ENCODE results near the gene GRM4. TPM values are rescaled to one million over a fixed set of nuclear protein-coding genes. Genes with fewer than 3 reads are reported as not detected.

Gene GRM4
- total RNA-seq, 1 experiment from 2014 or later: 0.41 TPM

DNA sequence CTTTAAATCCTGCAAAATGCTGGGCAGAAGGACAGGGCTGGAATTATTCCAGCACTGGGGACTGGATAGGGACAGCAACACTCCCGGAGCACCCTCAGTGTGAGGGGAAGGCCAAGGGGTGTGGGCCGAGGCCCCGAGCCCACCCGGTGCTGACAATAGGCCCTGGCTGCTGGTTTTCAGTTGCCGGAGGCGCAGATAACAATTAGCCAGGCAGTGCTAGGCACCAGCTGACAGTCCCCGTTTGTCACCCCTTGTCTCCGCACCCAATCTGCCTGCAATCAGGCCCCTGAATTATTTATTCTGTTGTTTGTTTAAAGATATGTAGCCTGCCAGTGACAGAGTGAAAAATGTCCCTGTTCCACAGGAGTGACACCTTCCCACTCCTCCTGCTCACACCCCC is 120.0 kb downstream of the GRM4 start:
- Histone ChIP-seq H3K36me3 (ENCODE audit: insufficient read depth, low read length, poor library complexity, severe bottlenecking) (no peaks in the 10 kb centered on the region), H3K4me1 (ENCODE audit: insufficient read depth, low read length, poor library complexity, severe bottlenecking) (no peaks in the 10 kb centered on the region), H3K4me3 (ENCODE audit: low read depth, low read length, poor library complexity, severe bottlenecking) (no peak overlapping the region), H3K27me3 (replicated peaks; ENCODE audit: insufficient read depth, low read depth, low read length, poor library complexity) (no peaks in the 10 kb centered on the region), H3K9me3 (ENCODE audit: low read depth, low read length, poor library complexity, severe bottlenecking) (no peaks in the 10 kb centered on the region), H3K27ac (ENCODE audit: low read depth, low read length, poor library complexity, severe bottlenecking) (no peak overlapping the region)
- intact Hi-C loops (cut with micrococcal nuclease; ENCODE audit: unreplicated experiment): loop anchor here (10.0 kb wide), 1 partner anchor 181 kb away; no protein-coding TSS in a partner anchor
- POLR2A ChIA-PET (ENCODE audit: low non-redundant PET): no interaction called here
- no peak for DNase-seq (ENCODE audit: low spot score)
- BruUV-seq (replicated peaks): no TSS peak
- CTCF ChIA-PET: no interaction called here
- TF ChIP-seq EZH2 (IDR thresholded peaks at IDR 0.05; ENCODE audit: borderline replicate concordance, low read depth, low read length, poor library complexity, severe bottlenecking): no peak
- TF ChIP-seq, protein P1, sequence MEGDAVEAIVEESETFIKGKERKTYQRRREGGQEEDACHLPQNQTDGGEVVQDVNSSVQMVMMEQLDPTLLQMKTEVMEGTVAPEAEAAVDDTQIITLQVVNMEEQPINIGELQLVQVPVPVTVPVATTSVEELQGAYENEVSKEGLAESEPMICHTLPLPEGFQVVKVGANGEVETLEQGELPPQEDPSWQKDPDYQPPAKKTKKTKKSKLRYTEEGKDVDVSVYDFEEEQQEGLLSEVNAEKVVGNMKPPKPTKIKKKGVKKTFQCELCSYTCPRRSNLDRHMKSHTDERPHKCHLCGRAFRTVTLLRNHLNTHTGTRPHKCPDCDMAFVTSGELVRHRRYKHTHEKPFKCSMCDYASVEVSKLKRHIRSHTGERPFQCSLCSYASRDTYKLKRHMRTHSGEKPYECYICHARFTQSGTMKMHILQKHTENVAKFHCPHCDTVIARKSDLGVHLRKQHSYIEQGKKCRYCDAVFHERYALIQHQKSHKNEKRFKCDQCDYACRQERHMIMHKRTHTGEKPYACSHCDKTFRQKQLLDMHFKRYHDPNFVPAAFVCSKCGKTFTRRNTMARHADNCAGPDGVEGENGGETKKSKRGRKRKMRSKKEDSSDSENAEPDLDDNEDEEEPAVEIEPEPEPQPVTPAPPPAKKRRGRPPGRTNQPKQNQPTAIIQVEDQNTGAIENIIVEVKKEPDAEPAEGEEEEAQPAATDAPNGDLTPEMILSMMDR (conservative IDR thresholded peaks at IDR 0.05; ENCODE audit: low read depth, low read length): no peak

DNA sequence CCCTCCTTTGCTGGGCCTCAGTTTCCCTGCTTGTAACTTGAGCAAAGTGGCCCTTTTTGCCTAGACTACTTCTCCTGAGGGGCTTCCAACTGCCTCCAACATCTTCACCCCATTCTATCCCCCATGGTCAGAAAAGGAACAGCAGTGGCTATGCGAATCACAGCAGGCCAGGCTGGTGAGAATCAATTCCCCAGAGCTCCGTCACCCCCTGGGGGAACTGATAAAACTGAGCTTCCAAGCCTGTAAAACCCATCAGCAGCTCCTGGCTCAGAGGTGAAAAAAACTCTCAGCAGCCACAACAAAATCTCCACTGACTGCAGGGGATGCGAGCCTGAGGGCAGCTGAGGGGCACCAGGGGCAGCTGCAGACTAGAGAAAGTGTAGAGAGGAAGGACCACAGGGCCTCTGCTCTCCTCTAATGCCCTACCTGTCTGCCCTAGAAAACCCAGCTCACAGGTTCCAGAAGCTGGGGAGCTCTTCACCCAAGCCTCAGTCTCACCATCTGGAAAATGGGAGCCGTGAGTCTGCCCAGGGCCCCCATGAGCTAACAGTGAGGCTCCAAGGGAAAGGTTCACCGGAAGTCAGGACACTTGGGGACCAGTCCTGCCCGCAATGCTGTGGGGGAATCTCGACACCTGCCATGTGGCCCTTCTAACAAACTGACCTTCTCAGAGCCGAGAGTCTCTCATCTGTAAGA is 120.6 kb downstream of the GRM4 start:
- no peaks in the 10 kb centered on the region for H3K9me3 ChIP-seq (ENCODE audit: low read depth, low read length, poor library complexity, severe bottlenecking)
- no peaks in the 10 kb centered on the region for H3K4me1 ChIP-seq (ENCODE audit: insufficient read depth, low read length, poor library complexity, severe bottlenecking)
- POLR2A ChIA-PET (ENCODE audit: low non-redundant PET): no interaction called here

DNA sequence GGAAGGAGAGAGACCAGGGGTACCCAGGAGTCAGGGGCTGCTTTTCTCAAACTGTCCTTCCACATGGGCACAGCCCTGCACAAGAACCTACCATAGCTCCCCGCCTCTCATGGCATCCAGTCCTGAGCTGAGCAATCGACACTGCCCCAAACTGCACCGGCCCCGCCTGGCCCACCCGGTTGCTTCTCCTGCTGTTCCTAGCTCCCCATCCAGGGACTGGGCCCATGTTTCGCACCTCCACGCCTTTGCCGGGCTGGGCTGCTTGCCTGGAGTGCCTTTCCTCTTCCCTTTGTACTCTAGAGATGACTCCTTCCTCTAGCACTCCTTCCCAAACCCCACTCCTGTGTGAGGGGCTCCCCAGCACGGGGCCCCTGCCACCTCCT is 123.0 kb downstream of the GRM4 start:
- no peaks in the 10 kb centered on the region for H3K4me1 ChIP-seq (ENCODE audit: insufficient read depth, low read length, poor library complexity, severe bottlenecking)
- no peaks in the 10 kb centered on the region for H3K27me3 ChIP-seq (replicated peaks; ENCODE audit: insufficient read depth, low read depth, low read length, poor library complexity)
- no TSS peak for BruUV-seq (replicated peaks)
- TF ChIP-seq, protein P1 (conservative IDR thresholded peaks at IDR 0.05; ENCODE audit: low read depth, low read length): no peak
- TF ChIP-seq EZH2 (IDR thresholded peaks at IDR 0.05; ENCODE audit: borderline replicate concordance, low read depth, low read length, poor library complexity, severe bottlenecking): no peak
- ChIA-PET POLR2A (ENCODE audit: low non-redundant PET) (no interaction called here), CTCF (no interaction called here)
- no peaks in the 10 kb centered on the region for H3K9me3 ChIP-seq (ENCODE audit: low read depth, low read length, poor library complexity, severe bottlenecking)
- H3K27ac ChIP-seq (ENCODE audit: low read depth, low read length, poor library complexity, severe bottlenecking): no peak overlapping the region
- intact Hi-C loops (cut with micrococcal nuclease; ENCODE audit: unreplicated experiment): loop anchor here (10.0 kb wide), 1 partner anchor 178 kb away; no protein-coding TSS in a partner anchor
- no peak for DNase-seq (ENCODE audit: low spot score)
- H3K4me3 ChIP-seq (ENCODE audit: low read depth, low read length, poor library complexity, severe bottlenecking): no peak overlapping the region
- H3K36me3 ChIP-seq (ENCODE audit: insufficient read depth, low read length, poor library complexity, severe bottlenecking): no peaks in the 10 kb centered on the region

More for the DNA sequence above, 120.6 kb downstream of the GRM4 start:
- peak; percentile 39 for DNase-seq (ENCODE audit: low spot score)
- H3K4me3 ChIP-seq (ENCODE audit: low read depth, low read length, poor library complexity, severe bottlenecking): no peak overlapping the region
- intact Hi-C loops (cut with micrococcal nuclease; ENCODE audit: unreplicated experiment): loop anchor here (10.0 kb wide), 1 partner anchor 180 kb away; no protein-coding TSS in a partner anchor
- no TSS peak for BruUV-seq (replicated peaks)
- H3K27me3 ChIP-seq (replicated peaks; ENCODE audit: insufficient read depth, low read depth, low read length, poor library complexity): no peaks in the 10 kb centered on the region
- CTCF ChIA-PET: interaction anchor here (1.0 kb wide), 1 partner anchor 254 kb away, joined by 3 read pairs; no protein-coding TSS in a partner anchor
- H3K36me3 ChIP-seq (ENCODE audit: insufficient read depth, low read length, poor library complexity, severe bottlenecking): no peaks in the 10 kb centered on the region
- TF ChIP-seq EZH2 (IDR thresholded peaks at IDR 0.05; ENCODE audit: borderline replicate concordance, low read depth, low read length, poor library complexity, severe bottlenecking): no peak
- TF ChIP-seq, protein P1 (conservative IDR thresholded peaks at IDR 0.05; ENCODE audit: low read depth, low read length): no peak
- no peak overlapping the region for H3K27ac ChIP-seq (ENCODE audit: low read depth, low read length, poor library complexity, severe bottlenecking)
